WTC11 (cell line): ENCODE measurements around the gene SLC11A1. TPM values are rescaled to one million over a fixed set of nuclear protein-coding genes. Genes with fewer than 3 reads are reported as not detected.

ENCODE experiments used
- ATAC-seq: fragments of 200-7000 bp; cut with Tn5 transposase; 2 replicates; pipeline ENCODE4 v1.10.0; 2021; ENCODE audit warnings: mild to moderate bottlenecking, moderate library complexity
- CTCF ChIA-PET: fragments of 300-600 bp; sonication (Branson Sonifier 250); formaldehyde crosslinking; loops from one replicate; lab custom pipeline; 2021; ENCODE audit warnings: antibody characterized with exemption; lab: Charles Lee
- POLR2A ChIA-PET: fragments of 350-600 bp; sonication (Branson Sonifier 250); formaldehyde crosslinking; loops from one replicate; lab custom pipeline; 2021; ENCODE audit warnings: antibody characterized with exemption; lab: Charles Lee
- DNase-seq: peaks from one replicate; pipeline ENCODE4 v3.0.0; 2021; ENCODE audit warnings: low spot score
- H3K27ac Mint-ChIP-seq: 2 replicates; pipeline ENCODE4 v1.8.0; 2021; ENCODE audit warnings: mixed read lengths
- H3K27me3 Mint-ChIP-seq: 2 replicates; pipeline ENCODE4 v1.8.0; 2021; ENCODE audit warnings: low read depth, mild to moderate bottlenecking, moderate library complexity, mixed read lengths
- H3K36me3 Mint-ChIP-seq: 2 replicates; pipeline ENCODE4 v1.8.0; 2021; ENCODE audit warnings: mixed read lengths
- H3K4me1 Mint-ChIP-seq: 2 replicates; pipeline ENCODE4 v1.8.0; 2022; ENCODE audit warnings: mixed read lengths
- H3K4me3 Mint-ChIP-seq: 2 replicates; pipeline ENCODE4 v1.8.0; 2021; ENCODE audit warnings: mild to moderate bottlenecking, moderate library complexity, mixed read lengths
- H3K9me3 Mint-ChIP-seq: 2 replicates; pipeline ENCODE4 v1.8.0; 2021; ENCODE audit warnings: mixed read lengths
- CBFB ChIP-seq: sonication (generic); formaldehyde crosslinking; IDR thresholded peaks from 2 replicates; pipeline ENCODE4 v1.8.1; 2022; ENCODE audit warnings: mild to moderate bottlenecking, low read depth, missing genetic modification reagents
- CREM ChIP-seq: sonication (generic); formaldehyde crosslinking; IDR thresholded peaks from 2 replicates; pipeline ENCODE4 v1.8.1; 2022; ENCODE audit warnings: mild to moderate bottlenecking, missing genetic modification reagents, moderate library complexity
- E2F4 ChIP-seq: sonication (generic); formaldehyde crosslinking; IDR thresholded peaks from 2 replicates; pipeline ENCODE4 v1.8.1; 2022; ENCODE audit warnings: low read depth, mild to moderate bottlenecking, moderate library complexity, missing genetic modification reagents, borderline replicate concordance
- ESRRA ChIP-seq: sonication (generic); formaldehyde crosslinking; IDR thresholded peaks from 2 replicates; pipeline ENCODE4 v1.8.1; 2022; ENCODE audit warnings: mild to moderate bottlenecking, missing genetic modification reagents, borderline replicate concordance
- FOXP1 ChIP-seq: sonication (generic); formaldehyde crosslinking; IDR thresholded peaks from 2 replicates; pipeline ENCODE4 v1.8.0; 2022; ENCODE audit warnings: missing genetic modification reagents, mild to moderate bottlenecking, moderate library complexity, borderline replicate concordance
- HMGA2 ChIP-seq: fragments of 250-450 bp; sonication (Bioruptor Pico); IDR thresholded peaks from 2 replicates; pipeline ENCODE4 v1.4.0; 2021; ENCODE audit warnings: mild to moderate bottlenecking, moderate library complexity
- IRF1 ChIP-seq: sonication (generic); formaldehyde crosslinking; IDR thresholded peaks from 2 replicates; pipeline ENCODE4 v1.8.0; 2023; ENCODE audit warnings: missing genetic modification reagents
- IRF2 ChIP-seq: sonication (generic); formaldehyde crosslinking; IDR thresholded peaks from 2 replicates; pipeline ENCODE4 v1.8.0; 2022; ENCODE audit warnings: low read depth, missing genetic modification reagents, borderline replicate concordance
- KAT7 ChIP-seq: sonication (generic); formaldehyde crosslinking; IDR thresholded peaks from 2 replicates; pipeline ENCODE4 v1.8.1; 2023; ENCODE audit warnings: missing genetic modification reagents, mild to moderate bottlenecking, borderline replicate concordance
- NFATC4 ChIP-seq: fragments of 250-450 bp; sonication (Bioruptor Pico); IDR thresholded peaks from 2 replicates; pipeline ENCODE4 v1.9.0; 2021; ENCODE audit warnings: mild to moderate bottlenecking
- PRRX2 ChIP-seq: fragments of 250-450 bp; sonication (Bioruptor Pico); IDR thresholded peaks from 2 replicates; pipeline ENCODE4 v1.8.0; 2021; ENCODE audit warnings: mild to moderate bottlenecking
- STAT6 ChIP-seq: sonication (generic); formaldehyde crosslinking; conservative IDR thresholded peaks from 2 replicates; pipeline ENCODE4 v1.8.1; 2023; ENCODE audit warnings: mild to moderate bottlenecking, low read depth, missing genetic modification reagents, moderate library complexity
- TP53 ChIP-seq: sonication (generic); formaldehyde crosslinking; IDR thresholded peaks from 2 replicates; pipeline ENCODE4 v1.8.1; 2023; ENCODE audit warnings: mild to moderate bottlenecking, missing genetic modification reagents
- USF2 ChIP-seq: sonication (generic); formaldehyde crosslinking; IDR thresholded peaks from 2 replicates; pipeline ENCODE4 v1.8.1; 2023; ENCODE audit warnings: mild to moderate bottlenecking, missing genetic modification reagents, moderate library complexity
- ZNF121 ChIP-seq: sonication (generic); formaldehyde crosslinking; IDR thresholded peaks from 2 replicates; pipeline ENCODE4 v1.8.0; 2023; ENCODE audit warnings: missing genetic modification reagents
- ZNF281 ChIP-seq: sonication (generic); formaldehyde crosslinking; IDR thresholded peaks from 2 replicates; pipeline ENCODE4 v1.8.0; 2023; ENCODE audit warnings: mild to moderate bottlenecking, missing genetic modification reagents
- ZNF416 ChIP-seq: fragments of 250-450 bp; sonication (Bioruptor Pico); IDR thresholded peaks from 2 replicates; pipeline ENCODE4 v1.9.0; 2021; ENCODE audit warnings: mild to moderate bottlenecking, inconsistent platforms
- ZSCAN18 ChIP-seq: fragments of 250-450 bp; sonication (Bioruptor Pico); IDR thresholded peaks from 2 replicates; pipeline ENCODE4 v2.1.2; 2022; ENCODE audit warnings: mild to moderate bottlenecking, moderate library complexity
- total RNA-seq: library from RNA; stranded (reverse); gene quantifications from 3 replicates; pipeline ENCODE4 v1.2.3, GENCODE V29; 2021

Gene SLC11A1
- total RNA-seq, 1 experiment from 2014 or later, result 0.31 TPM

DNA sequence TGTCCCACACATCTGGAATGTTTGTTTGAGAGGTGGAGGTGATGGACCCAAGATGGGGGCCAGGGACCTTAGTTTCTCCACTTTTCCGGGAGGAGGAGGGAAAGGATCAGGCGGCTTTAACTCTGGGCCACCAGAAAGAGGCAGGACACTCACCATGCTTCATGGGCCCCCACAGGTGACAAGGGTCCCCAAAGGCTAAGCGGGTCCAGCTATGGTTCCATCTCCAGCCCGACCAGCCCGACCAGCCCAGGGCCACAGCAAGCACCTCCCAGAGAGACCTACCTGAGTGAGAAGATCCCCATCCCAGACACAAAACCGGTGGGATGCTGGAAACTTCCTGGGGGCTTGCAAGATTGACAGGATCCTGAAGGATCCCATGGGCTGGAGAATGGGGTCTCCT is 712 bp downstream of the SLC11A1 start:
- Mint-ChIP-seq H3K27me3 (peaks cover 25% of the 10 kb centered on the region), H3K9me3 (no peaks in the 10 kb centered on the region)
- CTCF ChIA-PET, result interaction anchor here (1.2 kb wide), 1 partner anchor 13 kb away, joined by 3 read pairs; no protein-coding TSS in a partner anchor
- no peak for TF ChIP-seq TP53
- TF ChIP-seq ZSCAN18 (CRISPR knock-in tag), result no peak
- TF ChIP-seq E2F4 (CRISPR knock-in tag), result no peak
- no peak for TF ChIP-seq ZNF281 (CRISPR knock-in tag)
- TF ChIP-seq IRF2 (CRISPR knock-in tag), result no peak
- TF ChIP-seq KAT7 (CRISPR knock-in tag), result no peak
- TF ChIP-seq, all 79 proteins: peak for 0
- DNase-seq, result no peak
- no peak for ATAC-seq
- H3K4me3 Mint-ChIP-seq, result no peak overlapping the region
- H3K36me3 Mint-ChIP-seq, result no peaks in the 10 kb centered on the region
- POLR2A ChIA-PET, result no interaction called here
- H3K27ac Mint-ChIP-seq, result no peak overlapping the region
- peaks cover 10% of the 10 kb centered on the region for H3K4me1 Mint-ChIP-seq

GRCh38 chr2:218383892-218384519 is 1.9 kb downstream of the SLC11A1 start:
- POLR2A ChIA-PET, result no interaction called here
- ATAC-seq, result no peak

DNA sequence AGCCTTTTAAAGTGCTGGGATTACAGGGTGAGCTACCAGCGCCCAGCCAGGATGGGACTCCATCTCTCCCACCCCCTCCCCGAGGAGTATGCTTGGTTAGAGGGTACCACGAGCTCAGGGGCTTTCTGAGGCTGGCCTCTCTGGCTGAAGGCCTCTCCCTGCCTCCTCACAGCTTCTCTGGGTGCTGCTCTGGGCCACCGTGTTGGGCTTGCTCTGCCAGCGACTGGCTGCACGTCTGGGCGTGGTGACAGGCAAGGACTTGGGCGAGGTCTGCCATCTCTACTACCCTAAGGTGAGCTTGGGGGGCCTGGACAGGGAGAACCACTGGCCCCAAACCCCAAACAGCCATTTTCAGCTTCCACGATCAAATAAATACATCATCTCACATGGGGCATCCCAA is 2.9 kb downstream of the SLC11A1 start:
- Mint-ChIP-seq H3K36me3 (no peaks in the 10 kb centered on the region), H3K27me3 (peaks cover 29% of the 10 kb centered on the region), H3K4me1 (peaks cover 10% of the 10 kb centered on the region), H3K9me3 (no peaks in the 10 kb centered on the region), H3K27ac (no peak overlapping the region), H3K4me3 (no peak overlapping the region)
- TF ChIP-seq ESRRA (CRISPR knock-in tag) (no peak), CREM (CRISPR knock-in tag) (no peak), HMGA2 (CRISPR knock-in tag) (no peak), PRRX2 (no peak), ZNF416 (no peak), STAT6 (CRISPR knock-in tag) (no peak), IRF1 (CRISPR knock-in tag) (no peak), ZNF121 (CRISPR knock-in tag) (no peak), FOXP1 (CRISPR knock-in tag) (no peak)
- ChIA-PET POLR2A (no interaction called here), CTCF (interaction anchor here (1.2 kb wide), 1 partner anchor 28 kb away, joined by 6 read pairs; the partner anchor contains the start of gene CATIP)
- no peak for ATAC-seq
- DNase-seq, result no peak

More at GRCh38 chr2:218383892-218384519, 1.9 kb downstream of the SLC11A1 start:
- H3K9me3 Mint-ChIP-seq, result no peaks in the 10 kb centered on the region
- no peak for DNase-seq
- TF ChIP-seq NFATC4 (no peak), USF2 (CRISPR knock-in tag) (no peak), CBFB (CRISPR knock-in tag) (no peak)
- no peaks in the 10 kb centered on the region for H3K36me3 Mint-ChIP-seq
- peaks cover 10% of the 10 kb centered on the region for H3K4me1 Mint-ChIP-seq
- CTCF ChIA-PET, result interaction anchor here (0.6 to 1.2 kb wide), 3 partner anchors 12 to 92 kb away, joined by 3 to 6 read pairs (median 3); partner anchors contain the start of gene CATIP
- H3K4me3 Mint-ChIP-seq, result no peak overlapping the region
- no peak overlapping the region for H3K27ac Mint-ChIP-seq
- peaks cover 29% of the 10 kb centered on the region for H3K27me3 Mint-ChIP-seq
